ENCODE data around the gene KIAA0753. TPM values are rescaled to one million over a fixed set of nuclear protein-coding genes. Genes with fewer than 3 reads are reported as not detected.

KIAA0753 gene
- polyA plus RNA-seq, 1 donor (not counting 4 experiments of a cell fraction or from before 2014, with no cell fraction given) = 11.6 TPM

DNA sequence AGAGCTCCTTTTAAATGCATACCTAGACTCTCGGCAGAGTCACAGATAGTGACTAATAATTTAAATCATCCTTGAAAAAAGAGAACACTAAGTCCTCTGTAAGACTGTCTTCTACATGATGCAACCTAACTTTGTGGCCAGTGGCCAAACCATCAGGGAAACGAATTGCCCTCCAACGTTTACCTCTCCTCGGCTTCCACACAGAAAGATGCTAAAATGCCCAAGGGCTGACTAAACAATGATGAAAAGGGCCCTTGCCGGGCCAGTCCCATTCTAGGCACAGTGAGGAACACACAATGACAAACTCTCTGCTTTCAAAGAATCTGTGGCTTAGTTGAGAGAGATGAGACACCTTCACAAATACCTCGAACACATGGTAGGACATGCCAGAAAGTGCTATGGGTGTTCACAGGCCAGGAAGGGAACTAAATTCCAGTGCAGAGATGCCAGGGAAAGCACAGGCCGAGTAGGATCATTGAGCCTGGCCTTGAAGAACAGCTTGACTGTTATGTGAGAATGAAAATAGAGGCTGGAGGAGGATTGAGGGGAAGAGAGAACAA lies 48.8 kb downstream of the KIAA0753 start:
- H3K9me1 ChIP-seq (ENCODE audit: control insufficient read depth, extremely low read depth, insufficient read depth, low read length) = no peaks in the 10 kb centered on the region
- H4K20me1 ChIP-seq (ENCODE audit: control insufficient read depth, extremely low read depth, insufficient read depth, low read length) = no peaks in the 10 kb centered on the region
- H3K4me3 ChIP-seq (ENCODE audit: control insufficient read depth in 2 of 3, extremely low read depth in 1 of 3, insufficient read depth in 2 of 3, low read depth in 1 of 3, low read length in 3 of 3) = no peak overlapping the region
- peak overlapping the region; percentile 49 for H3K4me2 ChIP-seq (ENCODE audit: control insufficient read depth, extremely low read depth, insufficient read depth, low read depth, low read length)
- peaks cover 18 to 20% of the 10 kb centered on the region in 2 experiments for H3K36me3 ChIP-seq (ENCODE audit: control insufficient read depth in 2 of 2, extremely low read depth in 1 of 2, insufficient read depth in 2 of 2, low read length in 2 of 2)
- dilution Hi-C loops (cut with MboI; ENCODE audit: extremely low pct_ligation_motif_present, low sequenced_read_pairs) = no loop called here
- H3K9me3 ChIP-seq (ENCODE audit: control insufficient read depth, low read depth, low read length) = no peaks in the 10 kb centered on the region
- H3K4me1 ChIP-seq (ENCODE audit: control insufficient read depth, extremely low read depth, insufficient read depth, low read length) = peaks cover 19% of the 10 kb centered on the region
- H3K27ac ChIP-seq (ENCODE audit: control insufficient read depth, insufficient read depth, low read length) = peak overlapping the region; percentile 53
- TF ChIP-seq EZH2 (IDR thresholded peaks at IDR 0.05; ENCODE audit: low read length) (no peak), CTCF (optimal IDR thresholded peaks at IDR 0.05 in 1 of 3, IDR thresholded peaks at IDR 0.05 in 1 of 3, conservative IDR thresholded peaks at IDR 0.05 in 1 of 3; ENCODE audit: extremely low read depth in 1 of 3, insufficient read depth in 2 of 3, low read length in 3 of 3) (no peak)
- H3K79me2 ChIP-seq (ENCODE audit: control insufficient read depth, insufficient read depth, low read length) = no peaks in the 10 kb centered on the region
- FAIRE-seq (peak; percentile 98), DNase-seq (ENCODE audit: low read depth, low spot score) (peak; percentile 92)
- H2AFZ ChIP-seq (ENCODE audit: control insufficient read depth, low read length) = no peak overlapping the region
- no peaks in the 10 kb centered on the region for H3K27me3 ChIP-seq (ENCODE audit: control insufficient read depth, extremely low read depth, insufficient read depth, low read length)
- peak overlapping the region; percentile 15 for H3K9ac ChIP-seq (ENCODE audit: control insufficient read depth, extremely low read depth, insufficient read depth, low read length)

- Histone ChIP-seq H3K9me3 (ENCODE audit: control insufficient read depth, low read depth, low read length) (no peaks in the 10 kb centered on the region), H4K20me1 (ENCODE audit: control insufficient read depth, extremely low read depth, insufficient read depth, low read length) (no peaks in the 10 kb centered on the region), H3K9me1 (ENCODE audit: control insufficient read depth, extremely low read depth, insufficient read depth, low read length) (no peaks in the 10 kb centered on the region), H3K4me2 (ENCODE audit: control insufficient read depth, extremely low read depth, insufficient read depth, low read depth, low read length) (no peak overlapping the region), H3K4me3 (ENCODE audit: control insufficient read depth in 2 of 3, extremely low read depth in 1 of 3, insufficient read depth in 2 of 3, low read depth in 1 of 3, low read length in 3 of 3) (no peak overlapping the region), H3K9ac (ENCODE audit: control insufficient read depth, extremely low read depth, insufficient read depth, low read length) (no peak overlapping the region), H2AFZ (ENCODE audit: control insufficient read depth, low read length) (no peak overlapping the region), H3K27me3 (ENCODE audit: control insufficient read depth, extremely low read depth, insufficient read depth, low read length) (no peaks in the 10 kb centered on the region), H3K27ac (ENCODE audit: control insufficient read depth, insufficient read depth, low read length) (no peak overlapping the region), H3K79me2 (ENCODE audit: control insufficient read depth, insufficient read depth, low read length) (no peaks in the 10 kb centered on the region), H3K4me1 (ENCODE audit: control insufficient read depth, extremely low read depth, insufficient read depth, low read length) (peaks cover 19% of the 10 kb centered on the region), H3K36me3 (ENCODE audit: control insufficient read depth in 2 of 2, extremely low read depth in 1 of 2, insufficient read depth in 2 of 2, low read length in 2 of 2) (peaks cover 17 to 23% of the 10 kb centered on the region in 2 experiments)
- no peak for TF ChIP-seq EZH2 (IDR thresholded peaks at IDR 0.05; ENCODE audit: low read length)
- no peak for TF ChIP-seq CTCF (optimal IDR thresholded peaks at IDR 0.05 in 1 of 3, IDR thresholded peaks at IDR 0.05 in 1 of 3, conservative IDR thresholded peaks at IDR 0.05 in 1 of 3; ENCODE audit: extremely low read depth in 1 of 3, insufficient read depth in 2 of 3, low read length in 3 of 3)
- DNase-seq (ENCODE audit: low read depth, low spot score) = no peak
- no peak for FAIRE-seq
- dilution Hi-C loops (cut with MboI; ENCODE audit: extremely low pct_ligation_motif_present, low sequenced_read_pairs) = no loop called here
These were observed 51.1 kb downstream of the KIAA0753 start for GRCh38 chr17:6589266-6589946.
